Retina (tissue), 1 donor: ENCODE measurements around the gene ARHGEF40.
A peak's percentile ranks its signal among the peaks of the same experiment; 100 is the strongest.

Source experiments
- DNase-seq: peaks from one replicate; pipeline ENCODE4 v3.0.0-alpha.2; 2016

ARHGEF40 gene

DNA sequence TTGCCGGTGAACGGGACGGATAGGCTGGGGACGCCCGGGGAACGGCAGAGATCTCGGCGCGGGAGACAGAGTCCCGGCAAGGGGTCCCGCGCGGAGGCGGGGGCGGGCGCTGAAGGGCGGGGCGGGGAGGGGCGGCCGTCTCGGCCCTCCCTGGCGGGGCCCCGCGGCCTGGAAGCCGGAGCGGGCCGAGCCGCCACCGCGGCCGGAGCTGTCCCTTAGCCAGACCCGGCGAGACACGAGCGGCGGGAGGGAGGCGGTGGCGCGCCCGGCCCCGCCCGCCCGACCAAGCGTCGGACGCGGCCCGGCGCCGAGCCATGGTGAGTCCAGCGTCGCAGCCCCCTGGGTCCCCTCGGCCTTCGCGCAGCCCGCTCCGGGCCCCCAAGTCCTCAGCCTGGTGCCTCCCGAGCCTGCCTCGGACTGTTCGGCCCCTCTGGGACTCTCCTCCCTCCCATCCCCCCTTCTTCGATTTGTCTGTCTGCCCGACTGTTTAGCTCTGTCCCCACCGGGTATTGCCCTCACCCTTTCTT is at the start of gene ARHGEF40:
Gene ARHGEF40, plus strand, starts transcription at position 222 of the 527 bp plus-strand sequence. Its CDS starts 93 bp downstream, at position 315.
- no peak for DNase-seq

DNA sequence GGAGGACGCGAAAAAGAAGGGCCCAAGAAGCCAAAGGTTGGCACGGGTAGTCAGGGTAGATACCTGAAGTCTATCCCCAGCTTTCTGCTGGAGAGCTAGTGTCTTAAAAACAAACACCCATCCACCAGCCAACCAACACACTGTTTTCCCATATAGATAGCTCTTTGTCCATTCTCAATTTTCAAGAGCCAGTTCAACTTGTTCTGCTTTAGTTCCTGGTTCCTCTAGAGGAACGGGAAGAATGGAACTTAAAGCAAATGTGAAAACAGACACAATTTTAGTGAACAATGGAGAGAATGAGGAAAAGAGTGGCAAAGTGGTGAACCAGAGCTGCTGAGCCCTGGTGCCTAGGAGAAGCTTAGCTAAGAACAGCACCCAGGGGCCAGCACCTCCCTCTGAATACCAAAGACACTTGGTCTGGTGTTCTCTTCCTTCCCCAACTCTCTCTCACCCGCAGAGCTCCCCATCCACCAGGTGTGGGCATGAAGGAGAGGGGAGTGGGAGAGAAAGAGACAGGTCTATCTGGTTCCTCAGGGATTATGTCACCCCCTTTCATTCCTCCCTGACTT is 49.0 kb upstream of the ARHGEF40 start:
- DNase-seq, result no peak

DNA sequence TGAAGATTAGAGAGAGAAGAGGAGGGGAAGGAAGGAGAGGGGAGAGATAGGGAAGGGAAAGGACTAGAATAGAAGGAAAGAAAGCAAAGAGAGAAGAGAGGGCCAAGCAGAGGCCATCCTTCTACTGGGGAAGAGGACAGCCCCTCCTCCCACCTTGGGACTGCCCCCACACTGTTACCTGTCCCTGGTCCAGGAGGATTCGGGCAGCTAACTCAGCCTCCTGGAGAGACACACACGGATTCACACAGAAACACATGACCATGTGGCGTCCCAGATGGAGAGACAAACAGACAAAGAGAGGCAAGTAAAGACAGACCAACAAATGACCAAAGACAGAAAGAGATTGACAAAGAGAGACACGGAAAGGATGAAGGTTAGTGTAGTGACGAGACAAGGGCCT is 47.4 kb upstream of the ARHGEF40 start:
- no peak for DNase-seq

DNA sequence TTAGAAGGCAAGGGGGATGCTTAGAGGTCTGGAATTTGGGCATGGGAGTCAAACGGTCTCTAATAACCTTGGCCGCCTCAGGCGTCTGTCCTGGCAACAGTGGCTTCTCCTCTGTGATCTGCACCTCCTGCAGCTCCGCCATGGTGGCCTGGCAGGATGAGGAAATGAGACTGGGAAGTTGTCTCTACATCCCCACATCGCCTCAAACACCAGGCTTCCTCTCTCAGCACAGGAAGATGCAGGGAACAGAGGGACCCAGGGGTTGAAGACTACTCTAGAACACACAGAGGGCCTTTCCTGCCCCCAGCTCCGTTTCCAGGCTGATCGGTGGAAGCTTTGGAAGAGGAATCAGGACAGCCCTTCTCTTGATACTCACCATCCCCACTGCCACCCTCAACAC is 46.9 kb upstream of the ARHGEF40 start:
- DNase-seq, result no peak

DNA sequence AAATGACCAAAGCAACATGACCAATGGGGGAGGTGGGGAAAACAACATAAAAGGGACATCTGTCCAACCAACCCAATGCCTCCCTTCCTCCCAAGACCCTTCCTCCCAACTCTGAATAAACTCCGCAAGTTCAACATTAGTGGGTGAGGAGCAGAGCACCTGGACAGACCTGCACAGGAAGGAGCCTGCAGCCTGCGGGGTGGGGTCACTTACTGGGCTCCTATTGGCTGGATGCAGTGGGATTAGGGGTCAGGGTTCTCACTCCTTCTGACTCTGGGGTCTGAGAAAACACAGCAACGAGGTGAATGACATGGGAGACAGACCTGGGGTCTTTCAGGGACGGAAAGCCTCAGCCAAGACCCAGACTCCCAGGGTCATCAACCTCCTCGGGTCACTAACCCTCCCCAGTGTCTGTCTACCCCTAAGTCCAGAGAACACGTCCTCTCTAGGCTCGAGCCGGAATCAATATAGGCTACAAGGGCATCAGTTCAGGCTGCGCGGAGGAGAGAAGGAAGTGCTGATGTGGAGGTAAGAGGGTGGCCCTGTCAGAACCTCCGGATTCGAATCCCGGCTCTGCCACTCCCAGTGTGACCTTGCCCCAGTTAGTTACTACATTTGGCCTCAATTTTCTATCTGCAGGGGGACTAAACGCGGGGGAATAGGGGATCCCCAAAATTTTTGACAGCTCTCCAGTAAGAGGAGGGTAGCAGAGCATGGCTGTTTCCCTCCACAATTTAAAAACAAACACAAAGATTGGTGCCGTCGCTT is 46.1 kb upstream of the ARHGEF40 start:
- DNase-seq, result no peak

DNA sequence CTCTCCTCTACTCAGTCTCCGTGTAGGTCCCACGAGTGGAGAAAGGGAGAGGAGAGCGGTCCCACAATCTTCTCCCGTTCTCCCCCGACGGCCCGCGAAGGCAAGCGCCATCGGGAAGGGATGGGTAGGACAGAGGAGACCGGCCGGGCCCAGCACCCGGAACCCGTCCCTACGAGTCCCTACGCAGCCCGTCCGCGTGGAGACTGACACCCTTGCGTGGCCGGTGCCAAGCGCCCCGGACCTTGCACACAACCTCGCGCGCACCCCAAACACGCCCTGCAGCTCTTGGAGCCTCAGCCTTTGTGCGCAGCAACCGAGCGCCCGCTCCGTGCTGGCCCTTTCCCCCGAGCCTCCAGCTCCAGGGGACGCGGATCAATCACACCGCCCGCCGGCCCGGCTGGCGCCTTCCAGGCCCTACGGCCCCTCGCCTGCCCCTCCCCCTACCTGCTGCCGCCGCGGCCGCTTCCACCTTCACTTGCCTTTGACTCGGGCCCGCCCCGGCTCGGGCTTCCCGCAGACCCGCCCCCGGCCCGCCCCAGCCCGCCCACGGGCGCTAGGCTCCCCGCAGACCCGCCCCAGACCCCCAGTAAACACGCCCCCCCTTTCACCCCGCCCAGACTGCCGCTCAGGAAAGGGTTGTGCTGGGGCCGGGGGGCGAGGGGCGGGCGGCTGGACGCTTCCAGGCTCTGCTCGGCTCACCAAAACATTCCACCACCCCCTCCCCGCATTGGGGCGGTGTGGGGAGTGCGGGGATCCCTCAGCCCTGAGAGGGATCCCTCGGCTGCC is 45.3 kb upstream of the ARHGEF40 start, which contains the start of gene NDRG2:
Gene NDRG2, minus strand, starts transcription at position 477 of the 786 bp plus-strand sequence. CDS start 1,746 bp downstream, outside the sequence.
- DNase-seq, result peak; percentile 87

DNA sequence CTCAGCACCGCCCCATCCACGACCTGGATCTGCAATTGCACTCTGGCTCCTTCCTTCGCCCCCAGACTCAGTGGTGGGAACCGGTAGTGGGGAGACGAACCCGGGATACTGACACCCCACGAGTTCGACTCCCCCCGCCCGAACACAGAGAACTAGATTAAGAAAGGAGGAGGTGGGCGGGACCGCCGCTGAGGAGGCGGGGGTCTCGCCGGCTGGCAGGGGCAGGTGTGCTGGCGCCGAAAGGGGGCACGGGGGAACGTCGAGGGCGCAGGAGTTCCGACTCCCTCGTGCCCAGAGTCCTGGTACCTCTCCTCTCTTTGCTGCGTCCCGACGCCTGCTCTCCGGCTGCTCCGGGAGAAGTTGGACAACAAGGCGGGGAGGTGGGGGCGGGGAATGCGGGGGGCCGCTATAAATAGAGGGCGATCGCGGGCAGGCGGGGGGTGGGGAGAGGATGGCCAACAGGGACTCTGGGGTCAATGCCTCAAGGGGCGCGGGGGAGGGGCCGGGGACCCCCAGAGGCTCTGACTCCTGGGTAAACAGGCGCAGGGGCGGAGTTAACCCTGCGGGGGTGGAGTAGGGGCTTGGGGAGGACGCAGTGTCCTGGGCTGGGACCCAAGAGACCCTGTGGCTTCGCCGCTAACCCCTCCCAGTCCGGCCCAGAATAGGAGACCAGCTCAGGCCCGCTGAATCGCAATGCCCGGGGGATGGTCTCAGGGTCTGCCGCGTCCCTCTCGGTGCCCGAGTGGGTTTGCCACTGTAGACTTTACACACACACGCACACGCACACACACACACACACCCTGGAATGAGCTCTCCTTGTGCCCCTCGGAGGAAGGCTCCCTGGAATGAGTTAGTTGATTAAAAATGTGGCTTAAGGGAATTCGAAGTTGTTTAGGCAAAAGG is 44.5 kb upstream of the ARHGEF40 start:
- DNase-seq, result peak; percentile 81

DNA sequence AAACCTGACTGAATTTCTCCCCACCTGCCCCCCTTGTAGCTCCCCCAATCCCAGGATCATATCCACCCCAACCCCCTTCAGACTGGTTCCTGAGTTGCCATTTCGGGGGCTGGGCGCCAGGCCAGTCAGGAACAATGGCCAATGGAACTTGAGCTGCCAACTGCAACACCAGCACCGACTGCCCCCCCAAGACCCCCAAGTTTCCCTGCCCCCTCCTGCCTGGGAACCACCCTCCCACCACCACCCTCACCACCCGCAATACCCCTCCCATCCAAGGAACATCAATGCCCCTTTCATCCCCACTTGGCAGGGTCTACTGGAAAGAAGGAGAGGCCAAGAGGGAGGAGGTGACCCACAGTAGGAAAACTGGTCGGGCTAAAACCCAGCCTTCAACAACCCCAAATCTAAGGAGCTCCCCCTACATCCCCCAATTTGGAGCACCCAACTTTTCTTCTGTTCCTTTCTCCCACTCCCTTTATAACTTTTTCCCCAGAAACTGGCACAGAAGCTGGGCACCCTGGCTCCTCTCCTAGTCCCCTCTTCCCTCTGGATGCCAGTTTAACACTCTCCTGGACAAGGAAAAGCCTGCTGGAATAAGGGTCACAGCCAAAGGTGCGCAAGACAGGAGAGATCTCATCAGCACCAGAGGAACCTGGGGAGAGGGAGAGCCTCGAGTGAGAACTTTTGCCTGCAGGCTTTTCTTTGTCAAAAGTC is 43.7 kb upstream of the ARHGEF40 start:
- no peak for DNase-seq

DNA sequence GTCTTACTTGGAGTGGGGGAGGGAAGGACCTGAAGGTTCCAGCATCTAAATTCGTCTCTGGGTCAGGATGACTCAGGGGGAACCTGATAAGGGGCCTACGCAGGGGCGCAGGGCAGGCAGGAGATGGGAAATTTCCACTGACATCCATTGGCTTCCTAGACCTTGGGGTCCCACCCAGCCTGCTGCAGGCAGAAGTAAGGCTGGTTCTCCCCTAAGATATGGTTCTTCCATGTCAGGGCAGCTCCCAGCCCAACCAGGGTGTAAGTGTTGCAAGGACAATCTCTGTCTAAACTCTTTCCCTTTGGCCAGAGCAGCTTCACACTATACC is 43.2 kb upstream of the ARHGEF40 start:
- DNase-seq, result no peak

DNA sequence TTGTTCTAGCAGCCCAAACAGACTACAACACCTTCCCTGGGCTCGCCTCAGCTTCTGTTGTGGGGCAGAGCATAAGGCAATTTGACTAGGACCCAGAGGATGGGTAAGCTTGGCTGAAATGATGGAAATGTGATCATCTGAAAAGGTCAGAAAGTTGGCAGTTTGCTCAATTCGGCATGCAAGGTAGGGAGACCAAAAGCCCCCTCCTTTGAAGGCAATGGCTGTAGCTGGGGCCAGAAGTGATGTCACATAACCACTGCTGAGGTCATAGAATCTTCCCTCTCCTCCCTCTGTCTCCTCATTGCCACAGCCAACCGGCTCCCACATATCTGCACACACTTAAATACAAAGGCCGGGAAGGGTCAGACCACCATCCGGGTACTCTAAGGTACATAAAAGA is 40.2 kb upstream of the ARHGEF40 start, which contains the start of gene TPPP2:
Gene TPPP2, plus strand, starts transcription at position 301 of the 400 bp plus-strand sequence. CDS start 365 bp downstream, outside the sequence.
- no peak for DNase-seq

DNA sequence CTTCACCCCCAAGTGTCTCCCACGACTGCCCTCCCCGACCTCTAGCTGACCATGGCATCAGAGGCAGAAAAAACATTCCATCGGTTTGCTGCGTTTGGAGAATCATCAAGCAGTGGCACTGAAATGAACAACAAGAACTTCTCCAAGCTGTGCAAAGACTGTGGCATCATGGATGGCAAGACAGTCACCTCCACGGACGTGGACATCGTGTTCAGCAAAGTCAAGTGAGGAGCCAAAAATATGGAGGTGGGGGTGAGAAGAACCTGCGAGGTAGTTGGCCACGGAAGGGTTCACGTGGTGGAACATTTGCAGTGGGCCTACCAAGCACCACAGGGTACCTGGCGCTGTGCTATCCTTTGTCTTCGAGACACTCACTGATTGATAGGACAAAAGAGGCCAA is 39.6 kb upstream of the ARHGEF40 start:
- DNase-seq, result no peak

DNA sequence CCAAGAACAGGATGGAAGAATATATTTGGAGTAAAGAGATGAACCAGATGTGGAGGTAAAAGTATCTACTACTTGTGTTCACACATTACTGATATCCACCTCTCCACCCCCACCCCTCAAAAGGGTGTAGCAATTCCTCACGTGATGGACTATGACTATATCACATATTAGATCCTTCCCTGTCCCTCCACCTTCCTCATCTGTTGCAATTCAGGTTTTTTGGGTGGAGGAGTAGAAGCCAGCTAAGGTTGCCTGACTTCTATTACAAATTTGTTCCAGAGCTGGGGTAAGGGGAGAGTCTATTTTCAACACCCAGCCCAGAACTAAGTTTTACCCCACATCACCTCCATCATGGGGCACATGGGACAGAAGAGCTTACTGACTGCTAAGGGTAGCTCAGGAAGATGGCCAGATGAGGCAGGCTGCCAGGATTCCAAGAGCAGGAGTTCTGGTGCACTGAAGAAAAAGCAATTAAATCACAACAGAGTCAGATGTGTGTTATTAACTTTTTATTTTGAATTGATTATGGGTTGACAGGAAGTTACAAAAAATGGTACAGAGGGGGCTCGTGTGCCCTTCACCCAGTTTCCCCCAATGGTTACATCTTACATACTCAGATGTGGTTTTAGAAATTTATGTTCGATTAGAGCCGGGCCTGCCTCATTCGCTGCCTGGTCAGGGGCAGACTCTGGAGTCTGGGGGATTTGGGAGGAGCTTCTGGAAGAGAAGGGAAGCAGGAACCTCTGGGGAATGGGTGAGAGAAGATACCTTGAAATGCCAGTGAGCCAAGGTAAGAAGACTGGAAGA is 37.6 kb upstream of the ARHGEF40 start:
- DNase-seq, result no peak

DNA sequence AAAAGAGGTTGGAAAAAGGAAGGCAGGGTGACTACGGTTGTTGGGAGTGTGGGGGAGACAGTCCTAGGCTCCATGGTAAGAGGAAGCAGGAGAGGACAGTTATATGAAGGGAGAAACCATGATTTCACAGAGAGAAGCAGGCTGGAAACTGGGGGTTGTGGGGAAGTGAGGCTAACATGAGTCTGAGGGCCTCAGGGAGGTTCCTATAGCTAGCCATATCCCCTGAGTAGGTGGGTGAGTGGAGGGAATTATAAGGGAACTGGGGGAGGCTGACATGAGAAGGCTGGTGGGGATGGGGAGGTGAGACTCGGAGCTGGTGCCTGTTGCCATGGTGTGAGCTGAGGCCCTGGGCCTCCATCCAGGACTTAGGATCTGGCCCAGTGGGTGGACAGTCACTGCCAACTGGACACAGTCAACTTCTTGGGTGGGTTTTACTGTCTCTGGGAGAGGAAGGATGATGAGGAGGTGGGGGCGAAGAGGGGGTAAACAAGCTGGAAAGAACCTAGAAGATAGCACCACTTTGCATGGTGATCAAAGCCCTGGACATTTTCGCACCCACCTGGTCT is 36.9 kb upstream of the ARHGEF40 start:
- DNase-seq, result no peak

DNA sequence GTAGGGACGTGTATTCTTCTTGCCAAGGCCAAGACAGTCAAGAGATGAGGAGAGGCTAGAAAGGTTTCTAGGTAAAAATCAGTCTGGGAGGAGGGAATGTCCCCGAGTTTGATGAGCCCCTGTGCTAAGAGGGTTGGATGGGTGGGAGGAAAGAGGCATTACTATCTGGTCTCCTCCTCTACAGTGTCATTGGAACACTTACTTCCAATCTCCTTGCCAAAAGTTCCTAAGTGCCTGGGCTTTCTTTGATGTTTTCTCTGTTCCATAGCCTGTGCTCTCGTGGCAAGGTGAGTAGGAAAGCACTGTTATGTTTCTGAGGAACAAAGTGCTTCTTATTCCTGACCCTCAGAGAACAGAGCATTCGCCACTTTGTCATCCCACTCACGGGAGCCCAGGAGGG is 35.4 kb upstream of the ARHGEF40 start, which contains the start of gene RNASE13:
Gene RNASE13, minus strand, starts transcription at position 101 of the 400 bp plus-strand sequence. CDS start 519 bp downstream, outside the sequence.
- DNase-seq, result no peak

DNA sequence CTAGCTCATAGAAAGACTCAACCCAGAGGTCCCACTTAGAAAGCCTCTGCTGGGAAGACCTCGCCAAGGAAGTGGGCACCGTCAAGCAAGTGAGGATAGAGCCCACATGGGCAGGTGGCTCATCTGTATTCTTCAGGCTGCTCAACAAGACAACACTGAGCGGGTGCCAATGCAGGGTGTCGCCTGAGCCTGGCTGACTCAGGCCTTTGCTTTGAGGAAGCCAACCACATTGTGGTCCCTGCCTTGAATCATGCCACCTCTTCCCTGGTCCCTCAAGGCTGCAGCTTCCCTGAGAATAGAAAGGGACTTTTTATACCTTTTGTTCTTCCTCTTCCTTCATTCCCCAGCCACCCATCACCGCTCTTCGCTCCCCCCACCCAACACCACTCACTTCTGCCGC is 33.4 kb upstream of the ARHGEF40 start:
- DNase-seq, result no peak

DNA sequence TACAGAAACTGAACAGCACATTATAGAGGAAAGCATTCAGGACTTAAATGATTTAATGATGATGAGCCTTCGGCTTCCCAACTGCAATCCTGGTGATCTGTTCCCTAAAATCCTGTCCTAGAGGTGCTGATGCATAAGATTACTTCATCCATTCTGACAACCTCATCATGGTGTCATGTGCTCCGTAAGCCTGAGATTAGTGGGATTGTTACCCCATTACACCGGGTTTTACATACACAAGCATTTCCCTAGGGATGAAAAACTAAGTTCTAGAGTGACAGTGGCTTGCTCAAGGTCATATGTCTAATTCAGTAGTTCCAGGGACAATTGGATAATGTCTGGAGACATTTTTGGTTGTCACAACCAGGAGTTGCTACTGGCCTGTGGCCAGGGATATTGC is 32.9 kb upstream of the ARHGEF40 start:
- no peak for DNase-seq

DNA sequence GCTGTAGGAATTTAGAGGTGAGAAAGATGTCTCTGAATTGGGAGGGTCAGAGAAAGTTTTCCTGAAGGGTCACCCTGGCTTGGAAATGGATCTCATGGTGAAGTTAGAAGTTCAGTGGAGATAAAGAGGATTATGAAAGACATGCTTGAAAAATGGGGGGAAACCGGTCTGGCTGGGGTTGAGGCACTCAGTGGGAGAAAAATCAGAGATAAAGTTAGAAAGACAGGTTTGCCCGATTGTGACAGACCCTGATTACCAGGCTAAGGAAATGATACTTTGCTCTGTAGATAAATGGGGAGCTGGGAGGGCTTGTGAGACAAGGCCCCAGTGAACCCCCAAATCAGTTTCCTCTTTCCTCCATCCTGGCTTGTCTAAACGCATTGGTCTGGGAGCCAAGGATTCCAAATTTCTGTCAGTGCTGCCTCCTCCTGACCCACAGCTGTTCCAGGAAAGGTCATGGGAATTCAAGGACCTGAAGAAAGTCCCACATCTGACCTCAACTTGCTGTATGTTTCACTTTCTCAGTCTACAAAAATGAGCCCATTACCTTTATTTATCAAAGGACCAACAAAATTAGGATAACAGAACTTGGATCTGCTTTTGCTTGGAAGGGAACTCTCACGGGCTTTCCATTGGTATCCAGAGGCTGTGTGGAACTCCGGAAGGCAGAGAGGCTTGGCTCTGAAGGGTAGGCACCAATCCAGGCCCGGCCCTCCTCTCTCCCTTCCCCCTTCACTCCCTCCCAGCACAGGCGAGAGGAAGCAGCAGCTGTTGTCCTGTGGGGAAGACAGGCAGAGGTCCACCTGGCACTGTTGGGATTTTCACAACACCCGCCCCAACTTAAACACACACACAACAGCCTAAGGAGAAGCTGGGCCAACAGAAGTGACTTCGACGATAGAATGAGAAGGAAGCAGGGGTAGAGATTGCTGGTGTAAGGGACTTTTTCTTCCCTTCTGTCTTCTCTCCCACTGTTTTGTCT is 31.4 kb upstream of the ARHGEF40 start:
- peak; percentile 58 for DNase-seq

DNA sequence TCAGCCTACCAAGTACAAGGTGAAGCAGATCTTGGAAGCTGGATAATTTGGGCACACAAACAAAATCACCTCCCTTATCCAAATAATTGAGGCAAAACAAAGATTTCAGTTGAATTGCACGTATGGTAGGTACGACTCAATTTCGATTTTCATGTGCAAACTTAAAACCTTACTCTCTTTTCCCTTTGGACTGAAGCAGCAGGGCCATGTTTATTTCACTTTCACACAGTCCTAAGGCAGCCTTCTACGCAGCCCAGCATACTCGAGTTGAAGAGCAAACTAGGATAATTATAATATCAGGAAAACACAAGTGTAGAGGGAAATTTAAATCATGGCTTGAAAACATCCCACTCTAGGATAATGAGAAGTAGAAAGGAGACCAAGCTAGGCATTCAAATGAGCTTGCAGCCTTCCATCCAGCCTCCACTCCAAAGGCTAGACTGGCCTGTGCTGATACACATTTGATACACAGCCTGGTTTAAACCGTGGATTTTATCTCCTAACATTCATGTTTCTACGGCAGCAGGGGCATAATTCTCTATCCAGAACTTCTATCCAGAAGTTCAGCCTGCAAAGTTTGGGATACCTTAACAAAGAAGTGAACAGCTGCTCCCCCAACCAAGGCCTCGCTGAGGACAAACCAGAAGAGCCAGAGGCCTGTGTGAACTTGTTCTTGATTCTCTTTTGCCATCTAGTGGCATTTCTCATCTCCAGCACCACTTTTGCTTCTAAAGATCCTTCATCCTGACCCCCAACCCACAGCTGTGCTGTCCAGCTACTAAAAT is 30.3 kb upstream of the ARHGEF40 start:
- peak; percentile 75 for DNase-seq
